ENCODE results near the gene NLGN1.
"Not testable (repeated sequence)": the region's sequence is repeated elsewhere in the genome, so short reads cannot be mapped to it uniquely, and the experiment has no call there.

The NLGN1 gene

GRCh38 chr3:174168026-174168425 lies 770.5 kb downstream of the NLGN1 start:
- DNase-seq (ENCODE audit: low read depth), result no peak

DNA sequence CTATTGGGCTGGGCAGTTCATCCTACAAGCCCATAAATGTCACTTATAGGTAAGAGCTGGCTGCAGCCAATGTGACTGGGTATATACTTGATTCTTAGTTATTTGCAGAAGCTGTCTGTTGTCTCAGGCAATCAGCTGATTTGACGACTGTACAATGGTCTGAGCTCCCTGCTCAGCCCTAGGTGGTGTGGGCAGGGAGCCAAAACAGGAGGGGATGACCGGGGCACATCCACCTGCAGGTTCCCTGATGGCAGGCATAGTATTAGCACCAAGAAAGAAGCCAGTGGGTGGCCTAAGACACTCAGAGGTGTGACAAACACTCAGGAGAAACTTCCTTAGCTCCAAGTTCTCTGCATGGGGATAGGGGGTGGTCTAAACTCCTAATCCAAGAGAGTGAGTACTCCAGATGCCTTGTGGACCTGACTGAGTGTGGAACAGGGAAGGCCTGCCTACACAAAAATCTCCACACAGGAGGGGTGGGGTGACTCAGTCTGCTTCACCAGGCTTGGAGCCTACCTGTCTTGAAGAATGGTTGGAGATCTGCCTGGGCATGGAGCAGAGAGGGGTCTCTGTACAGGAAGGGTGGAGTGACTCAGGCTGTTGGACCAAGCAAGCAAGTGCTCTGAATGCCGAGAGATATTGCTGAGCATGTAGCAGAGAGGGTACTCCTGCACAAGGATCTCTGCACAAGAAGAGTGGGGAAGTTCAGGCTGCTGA lies 771.2 kb downstream of the NLGN1 start:
- no peak for DNase-seq (ENCODE audit: low read depth)

DNA sequence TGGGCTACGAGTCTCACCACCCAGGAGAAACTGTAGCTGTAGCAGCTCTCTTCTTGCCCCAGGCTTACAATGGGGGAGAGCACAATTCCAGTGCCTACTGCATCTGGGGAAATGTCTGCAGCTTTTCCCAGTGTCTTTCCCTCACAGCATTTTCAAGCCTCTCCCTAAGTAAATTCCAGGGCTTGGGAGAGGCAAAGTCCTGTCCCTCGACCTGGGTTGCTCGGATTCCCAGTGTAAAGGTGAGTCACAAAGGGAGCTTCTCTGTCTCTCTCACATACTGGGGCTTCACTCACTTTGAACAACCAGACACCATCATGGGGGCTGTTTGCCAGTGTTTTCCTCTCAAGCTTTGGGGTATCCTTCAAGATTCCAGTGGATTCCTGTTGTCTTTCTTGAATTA lies 772.2 kb downstream of the NLGN1 start:
- no peak for DNase-seq (ENCODE audit: low read depth)

- no peak for DNase-seq (ENCODE audit: low read depth)
Observed at GRCh38 chr3:174170248-174170647, 772.7 kb downstream of the NLGN1 start.

DNA sequence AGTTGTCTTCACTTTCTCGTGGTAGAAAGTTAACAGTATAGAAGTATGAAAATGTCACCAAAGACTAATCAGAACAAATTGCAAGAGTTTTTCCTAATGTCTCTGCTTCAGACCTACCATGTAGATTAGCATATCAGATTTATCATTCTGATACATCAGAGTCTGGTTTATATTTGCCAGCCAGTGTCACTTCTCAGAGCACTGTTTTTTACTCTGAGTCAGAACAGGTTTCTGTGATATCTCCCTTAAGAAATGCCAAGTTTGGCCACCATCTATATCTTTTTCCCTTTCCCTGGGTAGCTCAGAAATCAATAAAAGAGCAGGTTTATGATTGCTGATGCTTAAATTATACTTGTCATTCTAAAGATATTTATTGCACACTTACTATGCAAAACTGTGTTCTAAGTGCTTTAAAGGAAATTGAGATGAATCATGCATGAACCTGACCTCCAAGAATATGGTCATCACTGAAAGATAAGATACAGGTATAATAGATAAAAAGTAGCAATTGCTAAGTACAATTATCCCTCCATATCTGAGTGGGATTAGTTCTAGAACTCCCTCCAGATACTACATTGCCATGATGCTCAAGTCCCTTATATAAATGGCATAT lies 788.9 kb downstream of the NLGN1 start:
- DNase-seq (ENCODE audit: low read depth), result no peak

DNA sequence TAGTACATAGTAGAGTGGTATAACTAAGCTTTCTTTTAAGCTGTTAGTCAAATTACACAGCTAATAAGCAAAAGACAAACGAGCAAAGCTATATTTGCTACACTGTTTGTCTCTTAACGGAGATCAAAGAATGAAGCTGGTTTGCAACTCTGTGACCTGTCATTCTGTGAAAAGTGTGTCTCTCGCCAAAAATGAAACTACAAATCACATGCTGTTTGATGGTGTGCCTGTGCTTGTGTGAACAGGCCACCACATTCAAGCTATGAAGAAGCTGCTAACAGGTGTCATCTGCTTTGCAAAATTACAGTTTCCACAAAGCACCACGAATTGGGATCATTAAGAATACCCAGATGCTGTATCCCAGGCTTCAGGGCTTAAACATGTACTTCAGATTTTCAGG lies 793.8 kb downstream of the NLGN1 start:
- no peak for DNase-seq (ENCODE audit: low read depth)

GRCh38 chr3:174191895-174192294 lies 794.4 kb downstream of the NLGN1 start:
- no peak for DNase-seq (ENCODE audit: low read depth)

DNA sequence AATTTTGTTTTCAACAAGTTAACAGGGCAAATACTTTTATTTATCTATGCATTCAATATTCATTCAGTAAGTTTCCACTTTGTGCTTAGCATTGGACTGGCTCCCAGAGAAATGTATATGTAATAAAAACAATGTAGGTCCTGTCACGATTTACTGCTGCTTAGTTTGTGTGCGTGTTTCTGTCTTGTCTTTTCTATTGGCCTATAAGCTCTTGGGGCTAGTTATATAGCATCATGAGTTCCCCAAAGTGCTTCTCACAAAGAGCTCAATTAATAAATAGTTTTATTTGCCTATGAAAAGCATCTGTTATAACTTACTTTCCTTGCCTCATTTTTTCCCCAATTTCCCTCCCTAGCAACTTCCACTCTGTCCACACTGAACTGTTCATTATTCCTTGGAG lies 794.9 kb downstream of the NLGN1 start:
- DNase-seq (ENCODE audit: low read depth), result no peak

DNA sequence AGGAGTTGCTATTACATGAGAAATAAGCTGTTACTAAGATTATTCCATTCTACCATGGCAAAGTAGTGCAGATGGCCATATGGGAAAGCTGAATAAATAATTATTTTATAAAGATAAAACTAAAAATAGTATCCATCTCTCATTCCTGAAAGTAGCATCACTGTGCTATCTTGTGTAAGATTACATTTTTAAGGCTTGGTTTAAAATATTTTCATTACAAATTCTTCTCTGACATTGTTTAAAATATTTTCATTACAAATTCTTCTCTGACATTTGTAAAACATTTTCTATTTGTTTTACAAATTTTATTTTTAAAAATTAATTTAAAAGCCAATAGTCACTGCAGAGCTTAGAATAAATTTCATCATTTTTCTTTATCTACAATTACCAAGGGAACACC lies 796.1 kb downstream of the NLGN1 start:
- no peak for DNase-seq (ENCODE audit: low read depth)

GRCh38 chr3:174197416-174197815 lies 799.9 kb downstream of the NLGN1 start:
- DNase-seq (ENCODE audit: low read depth), result no peak

- no peak for DNase-seq (ENCODE audit: low read depth)
Observed at GRCh38 chr3:174198199-174198598, 800.7 kb downstream of the NLGN1 start.

GRCh38 chr3:174199696-174200095 lies 802.2 kb downstream of the NLGN1 start:
- DNase-seq (ENCODE audit: low read depth), result no peak

DNA sequence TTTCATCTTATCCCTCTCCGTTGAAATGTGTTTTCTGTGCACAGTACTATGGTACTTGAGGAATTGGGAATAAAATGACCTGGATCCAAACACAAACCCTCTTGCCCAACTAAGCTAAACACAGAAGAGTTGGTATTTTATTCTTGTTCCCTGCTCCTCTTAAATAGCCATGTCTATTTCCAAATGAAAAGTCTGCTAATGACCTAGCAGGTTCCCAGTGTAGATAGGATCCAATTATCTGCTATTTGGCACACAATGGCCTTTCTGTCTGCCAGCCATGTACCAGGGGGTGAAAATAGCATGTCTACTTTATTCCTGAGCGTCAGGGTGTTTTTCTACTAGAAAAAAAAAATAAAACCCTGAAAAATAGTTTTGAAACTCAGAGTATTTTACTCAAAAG lies 804.6 kb downstream of the NLGN1 start:
- no peak for DNase-seq (ENCODE audit: low read depth)

- DNase-seq (ENCODE audit: low read depth), result no peak
Observed at GRCh38 chr3:174202561-174202960, 805.0 kb downstream of the NLGN1 start.

GRCh38 chr3:174204765-174205164 lies 807.2 kb downstream of the NLGN1 start:
- no peak for DNase-seq (ENCODE audit: low read depth)

- DNase-seq (ENCODE audit: low read depth), result no peak
Observed at GRCh38 chr3:174206607-174207192, 809.2 kb downstream of the NLGN1 start.

GRCh38 chr3:174208161-174208560 lies 810.6 kb downstream of the NLGN1 start:
- no peak for DNase-seq (ENCODE audit: low read depth)

DNA sequence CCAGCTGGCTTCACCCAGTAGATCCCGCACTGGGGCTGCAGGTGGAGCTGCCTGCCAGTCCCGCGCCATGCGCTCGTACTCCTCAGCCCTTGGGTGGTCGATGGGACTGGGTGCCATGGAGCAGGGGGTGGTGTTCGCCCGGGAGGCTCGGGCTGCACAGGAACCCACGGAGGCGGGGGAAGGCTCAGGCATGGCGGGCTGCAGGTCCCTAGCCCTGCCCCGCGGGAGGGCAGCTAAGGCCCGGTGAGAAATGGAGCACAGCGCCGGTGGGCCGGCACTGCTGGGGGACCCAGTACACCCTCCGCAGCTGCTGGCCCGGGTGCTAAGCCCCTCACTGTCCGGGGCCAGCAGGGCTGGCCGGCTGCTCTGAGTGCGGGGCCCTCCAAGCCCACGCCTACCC lies 814.4 kb downstream of the NLGN1 start:
- DNase-seq (ENCODE audit: low read depth), result not testable (repeated sequence)

DNA sequence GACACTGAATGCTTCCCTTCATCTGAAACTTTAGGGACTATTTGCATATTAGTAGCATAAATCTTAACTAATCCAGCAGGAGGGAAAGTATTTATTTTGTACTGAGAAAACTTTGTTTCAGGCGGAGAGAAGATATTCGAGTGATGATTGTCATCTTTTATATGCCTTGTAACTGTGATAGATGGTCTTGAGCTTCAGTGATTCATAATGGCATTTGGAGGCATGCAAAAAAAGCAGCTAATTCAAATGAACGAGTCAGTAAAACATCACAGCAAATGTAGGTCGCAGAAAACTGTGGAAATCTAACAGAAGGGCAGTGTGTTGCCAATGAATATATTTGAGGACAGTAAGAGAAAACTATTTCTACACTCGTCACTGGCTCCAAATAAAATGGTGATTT lies 817.9 kb downstream of the NLGN1 start:
- DNase-seq (ENCODE audit: low read depth), result no peak

- no peak for DNase-seq (ENCODE audit: low read depth)
Observed at GRCh38 chr3:174216019-174216418, 818.5 kb downstream of the NLGN1 start.

DNA sequence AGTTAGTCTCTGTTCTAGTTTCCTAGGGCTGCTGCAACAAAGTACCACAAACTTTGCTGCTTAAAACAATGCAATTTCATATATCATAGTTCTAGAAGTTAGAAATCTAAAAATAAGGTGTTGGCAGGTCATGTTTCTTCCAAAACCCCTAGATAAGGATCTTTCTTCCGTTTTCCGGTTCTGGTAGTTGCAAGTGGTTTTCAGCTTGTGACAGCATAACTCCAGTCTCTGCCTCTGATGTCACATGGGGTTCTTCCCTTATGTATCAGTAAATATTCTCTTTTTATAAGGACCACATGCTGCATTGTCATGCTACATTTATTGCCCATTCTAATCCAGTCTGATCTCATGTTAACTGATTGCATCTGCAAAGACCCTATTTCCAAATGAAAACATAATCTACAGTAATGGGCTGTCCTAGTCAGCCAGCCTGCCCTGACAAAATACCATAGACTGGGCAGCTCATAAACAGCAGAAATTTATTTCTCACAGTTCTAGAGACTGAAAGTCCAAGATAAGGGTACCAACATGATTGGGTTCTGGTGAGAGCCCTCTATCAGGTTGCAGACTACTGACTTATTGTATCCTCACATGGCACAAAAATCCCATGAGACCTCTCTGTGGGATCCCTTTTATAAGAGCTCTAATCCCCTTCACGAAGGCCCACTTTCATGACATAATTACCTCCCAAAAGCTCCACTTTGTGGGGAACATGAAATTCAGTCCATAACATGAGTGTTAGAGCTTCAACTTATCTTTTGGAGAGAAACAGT lies 819.6 kb downstream of the NLGN1 start:
- DNase-seq (ENCODE audit: low read depth), result no peak

DNA sequence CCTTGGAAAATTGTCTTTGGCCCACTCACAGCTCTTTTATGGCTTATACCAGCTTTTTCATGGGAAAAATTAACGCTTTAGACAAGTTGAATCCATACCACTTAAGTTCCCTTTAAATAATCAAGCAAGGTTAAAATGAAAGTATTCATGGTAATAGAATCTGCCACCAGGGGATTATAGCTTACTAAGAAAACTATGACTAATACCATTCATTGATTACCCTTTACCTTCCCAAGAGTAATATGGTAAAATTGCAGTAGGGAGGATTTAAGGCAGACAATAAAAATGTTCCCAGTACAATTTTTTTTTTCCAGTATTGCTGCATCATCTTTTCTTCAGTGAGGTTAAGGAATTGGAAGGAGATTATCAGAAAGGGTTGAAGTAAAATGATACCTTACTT lies 820.5 kb downstream of the NLGN1 start:
- DNase-seq (ENCODE audit: low read depth), result no peak

- no peak for DNase-seq (ENCODE audit: low read depth)
Observed at GRCh38 chr3:174219738-174220137, 822.2 kb downstream of the NLGN1 start.

Measured in activated T-helper 1 cell treated with Interleukin-2 at 50 U/mL for 16 hours (primary cell).